CD1c-positive myeloid dendritic cell (primary cell): ENCODE measurements around the gene CDK3.

ENCODE experiments used
- DNase-seq: peaks from one replicate; pipeline ENCODE4 v3.0.0-alpha.2; 2016; ENCODE audit errors: extremely low spot score

CDK3 gene

GRCh38 chr17:76014100-76014924 is 13.7 kb downstream of the CDK3 start:
- peak; percentile 79 for DNase-seq

GRCh38 chr17:76014925-76015261 is 14.2 kb downstream of the CDK3 start:
- DNase-seq = no peak

GRCh38 chr17:76017481-76018339 is 17.1 kb downstream of the CDK3 start:
- DNase-seq = no peak

- DNase-seq = no peak
These were observed 17.7 kb downstream of the CDK3 start for GRCh38 chr17:76018340-76018680.

DNA sequence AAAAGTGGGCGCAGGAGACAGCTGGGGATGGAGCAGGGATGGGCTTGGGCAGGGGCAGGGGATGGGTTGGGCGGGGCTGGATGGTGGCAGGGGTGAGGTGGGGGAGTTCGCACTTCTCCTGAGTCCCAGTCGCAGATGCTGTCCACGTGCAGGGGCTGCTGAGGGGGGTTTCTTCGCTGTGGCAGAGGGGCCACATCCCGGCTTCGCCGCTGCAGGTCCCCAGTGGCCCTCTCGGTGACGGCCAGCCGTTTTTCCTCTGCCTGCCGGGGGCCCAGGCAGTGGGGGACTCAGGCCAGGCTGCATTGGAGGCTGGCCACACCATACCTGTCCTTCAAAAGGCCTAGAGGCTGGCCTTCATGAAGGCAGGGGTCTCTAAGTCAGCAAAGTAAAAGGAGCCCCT is 18.1 kb downstream of the CDK3 start:
- no peak for DNase-seq

- no peak for DNase-seq
These were observed 19.3 kb downstream of the CDK3 start for GRCh38 chr17:76019833-76020467.

- DNase-seq = no peak
These were observed 21.6 kb downstream of the CDK3 start for GRCh38 chr17:76022285-76022684.

GRCh38 chr17:76022973-76023899 is 22.6 kb downstream of the CDK3 start:
- DNase-seq = no peak

DNA sequence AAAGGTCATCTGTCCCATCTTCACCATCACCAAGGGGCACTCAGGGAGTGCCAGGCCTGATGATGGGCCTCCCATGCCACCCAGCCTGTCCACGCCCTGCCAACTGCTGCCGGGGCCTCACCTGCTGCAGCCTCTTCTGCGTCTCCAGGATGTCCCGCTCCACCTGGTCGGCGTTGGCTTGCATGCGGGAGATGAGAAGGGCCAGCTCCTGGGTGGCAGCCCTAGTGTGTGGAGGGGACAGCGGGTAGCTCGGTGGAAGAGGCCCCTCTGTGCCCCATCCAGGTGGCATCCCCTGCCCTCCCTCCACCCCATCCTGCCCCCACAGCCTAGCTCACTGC is 23.2 kb downstream of the CDK3 start:
- no peak for DNase-seq

DNA sequence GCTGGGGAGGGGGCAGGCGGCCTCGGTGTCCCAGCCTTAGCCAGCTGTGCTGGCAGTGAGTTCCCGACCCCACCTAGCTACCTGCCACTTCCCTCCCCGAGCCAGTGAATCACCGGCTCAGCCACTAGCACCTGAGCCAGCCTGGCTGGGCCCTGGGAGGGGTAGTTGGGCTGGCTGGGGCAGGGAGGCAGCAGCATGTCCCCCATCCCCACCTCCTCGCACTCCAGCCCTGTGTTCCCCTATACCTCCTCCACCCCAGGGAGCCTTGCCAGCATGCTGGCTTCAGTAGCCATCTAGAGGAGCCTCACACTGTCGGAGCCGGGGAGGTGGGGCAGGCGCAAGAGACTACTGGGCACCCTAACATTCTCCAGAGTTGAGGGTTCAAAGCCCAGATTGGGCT is 23.7 kb downstream of the CDK3 start:
- DNase-seq = no peak

- no peak for DNase-seq
These were observed 24.6 kb downstream of the CDK3 start for GRCh38 chr17:76025294-76025693.

GRCh38 chr17:76026714-76027158 is 26.1 kb downstream of the CDK3 start:
- no peak for DNase-seq

- peak; percentile 60 for DNase-seq
These were observed 26.6 kb downstream of the CDK3 start, which contains the start of gene EVPL for GRCh38 chr17:76027159-76027839. EVPL (minus strand) TSS chr17:76027306; CDS start chr17:76027198, 108 bp downstream.

- no peak for DNase-seq
These were observed 31.6 kb downstream of the CDK3 start for GRCh38 chr17:76032073-76032779.

GRCh38 chr17:76032780-76033108 is 32.1 kb downstream of the CDK3 start:
- no peak for DNase-seq

GRCh38 chr17:76033139-76033538 is 32.5 kb downstream of the CDK3 start:
- no peak for DNase-seq

DNA sequence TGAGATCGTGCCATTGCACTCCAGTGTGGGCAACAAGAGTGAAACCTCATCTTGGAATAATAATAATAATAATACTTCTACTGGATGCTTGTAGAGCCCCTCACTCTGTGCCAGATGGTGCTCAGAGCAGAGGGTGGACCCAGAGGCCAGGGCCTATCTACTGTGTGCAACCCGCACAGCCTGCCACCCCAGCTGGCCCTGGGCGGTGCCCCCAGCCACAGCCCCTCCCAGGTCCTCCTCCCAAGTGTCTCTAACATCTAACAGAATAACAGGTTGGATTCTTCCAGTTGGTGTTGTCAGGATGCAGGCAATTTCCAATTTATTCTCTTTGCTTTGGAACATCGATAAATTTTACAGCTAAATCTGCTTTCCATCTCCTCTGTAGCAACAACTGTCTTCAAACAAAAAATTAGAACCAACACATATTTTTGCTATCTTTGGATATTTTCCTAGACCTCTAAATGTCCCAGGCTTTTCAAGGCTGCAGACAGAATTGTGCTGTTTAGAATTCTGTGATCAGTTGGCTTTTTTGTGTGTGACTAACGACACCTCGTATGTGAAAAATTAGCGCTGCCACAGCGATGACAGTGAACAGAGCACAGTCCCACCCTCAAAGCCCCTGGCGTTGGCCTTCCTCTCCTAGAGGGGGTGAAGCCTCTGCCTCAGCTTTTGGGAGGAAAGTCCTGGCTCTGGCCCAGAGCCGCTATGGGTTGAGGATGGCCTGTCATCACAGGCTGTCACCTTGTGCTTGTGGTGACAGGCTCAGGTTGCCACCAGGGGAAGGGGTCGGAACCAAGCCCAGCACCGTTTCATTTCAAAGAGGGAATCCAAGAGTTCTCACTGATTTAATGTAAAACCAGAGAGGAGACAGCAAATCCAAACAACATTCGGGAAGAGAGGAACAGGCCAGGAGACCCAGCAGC is 34.0 kb downstream of the CDK3 start:
- no peak for DNase-seq

GRCh38 chr17:76036497-76037261 is 36.0 kb downstream of the CDK3 start:
- no peak for DNase-seq

DNA sequence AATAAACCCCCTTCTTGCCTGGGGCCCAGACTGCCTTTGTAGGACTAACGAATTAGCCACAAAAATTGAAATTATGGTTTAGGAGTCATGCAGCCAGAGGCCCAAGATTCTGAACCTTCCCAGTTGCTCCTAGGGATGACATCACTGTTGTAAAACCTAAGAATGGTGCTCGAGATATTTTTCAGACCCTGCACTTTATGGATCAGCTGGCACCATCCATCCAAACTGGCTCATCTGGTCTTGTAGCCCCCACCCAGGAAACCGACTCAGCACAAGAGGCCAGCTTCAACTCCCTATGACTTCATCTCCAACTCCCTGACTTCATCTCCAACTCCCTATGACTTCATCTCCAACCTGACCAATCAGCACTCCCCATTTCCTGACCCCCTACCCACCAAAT is 37.4 kb downstream of the CDK3 start:
- no peak for DNase-seq
